HEK293 (cell line): ENCODE measurements around the gene TAMALIN.
A peak's percentile ranks its signal among the peaks of the same experiment; 100 is the strongest.

ENCODE experiments used
- CTCF ChIA-PET: fragments of 350-600 bp; formaldehyde crosslinking; extraction: SDS; loops from one replicate; lab custom pipeline; 2021; ENCODE audit warnings: antibody characterized with exemption; lab: Yijun Ruan, JAX
- POLR2A ChIA-PET: fragments of 300-600 bp; formaldehyde crosslinking; extraction: SDS; loops from one replicate; lab custom pipeline; 2020; ENCODE audit warnings: antibody characterized with exemption, inconsistent platforms; lab: Yijun Ruan, JAX
- H3K27ac ChIP-seq: fragments of 200-500 bp; sonication (Bioruptor generic); 2 replicates; pipeline ENCODE4 v1.5.1; 2014; ENCODE audit warnings: low read depth, low read length, control low read depth, inconsistent platforms; ENCODE audit errors: extremely low read depth
- H3K36me3 ChIP-seq, 2 experiments: fragments of 200-500 bp in 1 of 2; sonication (Bioruptor generic) in 1 of 2; 1 replicate in 1 of 2; 2 replicates in 1 of 2; pipeline ENCODE4 v1.5.1; 2014 to 2017; ENCODE audit warnings: inconsistent platforms in 2 of 2, low read length in 2 of 2; ENCODE audit not compliant: control insufficient read depth in 2 of 2, insufficient read depth in 1 of 2
- H3K4me1 ChIP-seq: fragments of 200-500 bp; sonication (Bioruptor generic); 2 replicates; pipeline ENCODE4 v1.5.1; 2014; ENCODE audit warnings: mild to moderate bottlenecking, low read length, inconsistent platforms; ENCODE audit not compliant: control insufficient read depth, insufficient read depth
- H3K4me3 ChIP-seq: 2 replicates; pipeline ENCODE4 v1.5.1; 2011; ENCODE audit warnings: low read depth, mild to moderate bottlenecking, control low read depth, low read length, moderate library complexity
- H3K9me3 ChIP-seq: fragments of 200-500 bp; sonication (Bioruptor generic); 2 replicates; pipeline ENCODE4 v1.5.1; 2014; ENCODE audit warnings: low read depth, low read length, inconsistent platforms; ENCODE audit not compliant: control insufficient read depth, insufficient read depth
- GLIS1 ChIP-seq: fragments of 450-650 bp; formaldehyde crosslinking; IDR thresholded peaks from 2 replicates; pipeline ENCODE4 v1.5.1; 2016; ENCODE audit warnings: missing biosample characterization, missing genetic modification characterization
- GLIS2 ChIP-seq: fragments of 450-650 bp; formaldehyde crosslinking; IDR thresholded peaks from 2 replicates; pipeline ENCODE4 v1.5.1; 2016; ENCODE audit warnings: missing biosample characterization, missing genetic modification characterization
- SCRT2 ChIP-seq: fragments of 450-650 bp; formaldehyde crosslinking; IDR thresholded peaks from 2 replicates; pipeline ENCODE4 v1.5.1; 2016; ENCODE audit warnings: missing biosample characterization, missing genetic modification characterization
- ZBTB17 ChIP-seq: fragments of 450-650 bp; formaldehyde crosslinking; IDR thresholded peaks from 2 replicates; pipeline ENCODE4 v1.5.1; 2016; ENCODE audit warnings: missing biosample characterization, missing genetic modification characterization
- ZBTB20 ChIP-seq: fragments of 450-650 bp; formaldehyde crosslinking; IDR thresholded peaks from 2 replicates; pipeline ENCODE4 v1.5.1; 2016; ENCODE audit warnings: missing biosample characterization, missing genetic modification characterization
- ZBTB48 ChIP-seq: fragments of 450-650 bp; formaldehyde crosslinking; IDR thresholded peaks from 2 replicates; pipeline ENCODE4 v1.5.1; 2016; ENCODE audit warnings: missing biosample characterization, missing genetic modification characterization
- ZFP41 ChIP-seq: fragments of 450-650 bp; formaldehyde crosslinking; IDR thresholded peaks from 2 replicates; pipeline ENCODE4 v1.5.1; 2016; ENCODE audit warnings: missing biosample characterization, missing genetic modification characterization, borderline replicate concordance
- ZFP69B ChIP-seq: fragments of 450-650 bp; formaldehyde crosslinking; IDR thresholded peaks from 2 replicates; pipeline ENCODE4 v1.5.1; 2016; ENCODE audit warnings: missing biosample characterization, missing genetic modification characterization
- ZIC2 ChIP-seq: fragments of 450-650 bp; formaldehyde crosslinking; IDR thresholded peaks from 2 replicates; pipeline ENCODE4 v1.5.1; 2016; ENCODE audit warnings: missing biosample characterization, missing genetic modification characterization
- ZNF19 ChIP-seq: fragments of 450-650 bp; formaldehyde crosslinking; IDR thresholded peaks from 2 replicates; pipeline ENCODE4; 2016; ENCODE audit warnings: missing biosample characterization, missing genetic modification characterization, low read depth
- ZNF24 ChIP-seq: fragments of 450-650 bp; formaldehyde crosslinking; IDR thresholded peaks from 2 replicates; pipeline ENCODE4 v1.5.1; 2016; ENCODE audit warnings: missing biosample characterization, missing genetic modification characterization
- ZNF341 ChIP-seq: fragments of 450-650 bp; formaldehyde crosslinking; IDR thresholded peaks from 2 replicates; pipeline ENCODE4; 2016; ENCODE audit warnings: low read depth, missing biosample characterization, missing genetic modification characterization
- ZNF366 ChIP-seq: fragments of 450-650 bp; formaldehyde crosslinking; conservative IDR thresholded peaks from 2 replicates; pipeline ENCODE4 v1.5.1; 2016; ENCODE audit warnings: missing biosample characterization, missing genetic modification characterization
- ZNF473 ChIP-seq: fragments of 450-650 bp; formaldehyde crosslinking; IDR thresholded peaks from 2 replicates; pipeline ENCODE4 v1.5.1; 2017; ENCODE audit warnings: missing biosample characterization, missing genetic modification characterization
- ZNF530 ChIP-seq: fragments of 450-650 bp; formaldehyde crosslinking; IDR thresholded peaks from 2 replicates; pipeline ENCODE4 v1.5.1; 2016; ENCODE audit warnings: low read depth, missing biosample characterization, missing genetic modification characterization
- ZNF585B ChIP-seq: fragments of 450-650 bp; formaldehyde crosslinking; IDR thresholded peaks from 2 replicates; pipeline ENCODE4 v1.5.1; 2016; ENCODE audit warnings: missing biosample characterization, missing genetic modification characterization
- ZNF610 ChIP-seq: fragments of 450-650 bp; formaldehyde crosslinking; IDR thresholded peaks from 2 replicates; pipeline ENCODE4 v1.5.1; 2016; ENCODE audit warnings: missing biosample characterization, missing genetic modification characterization, borderline replicate concordance
- ZNF654 ChIP-seq: fragments of 450-650 bp; formaldehyde crosslinking; IDR thresholded peaks from 2 replicates; pipeline ENCODE4 v1.5.1; 2016; ENCODE audit warnings: low read depth, missing biosample characterization, missing genetic modification characterization
- ZNF670 ChIP-seq: fragments of 450-650 bp; formaldehyde crosslinking; IDR thresholded peaks from 2 replicates; pipeline ENCODE4 v1.5.1; 2016; ENCODE audit warnings: missing biosample characterization, missing genetic modification characterization, low read depth
- ZNF768 ChIP-seq: fragments of 450-650 bp; formaldehyde crosslinking; IDR thresholded peaks from 2 replicates; pipeline ENCODE4 v1.5.1; 2018; ENCODE audit warnings: missing biosample characterization, mild to moderate bottlenecking, missing genetic modification characterization
- ZNF785 ChIP-seq: fragments of 450-650 bp; formaldehyde crosslinking; IDR thresholded peaks from 2 replicates; pipeline ENCODE4 v1.5.1; 2016; ENCODE audit warnings: missing biosample characterization, missing genetic modification characterization
- TF ChIP-seq, protein P1 (sequence below): fragments of 450-650 bp; formaldehyde crosslinking; IDR thresholded peaks from 2 replicates; pipeline ENCODE4 v1.5.1; 2017; ENCODE audit warnings: missing biosample characterization, missing genetic modification characterization
- TF ChIP-seq, protein P2 (sequence below): fragments of 450-650 bp; formaldehyde crosslinking; IDR thresholded peaks from 2 replicates; pipeline ENCODE4 v1.5.1; 2016; ENCODE audit warnings: missing biosample characterization, missing genetic modification characterization
- TF ChIP-seq, protein P3 (sequence below): fragments of 450-650 bp; formaldehyde crosslinking; IDR thresholded peaks from 2 replicates; pipeline ENCODE4 v1.5.1; 2016; ENCODE audit warnings: missing biosample characterization, missing genetic modification characterization
- TF ChIP-seq, protein P4 (sequence below): fragments of 450-650 bp; formaldehyde crosslinking; IDR thresholded peaks from 2 replicates; pipeline ENCODE4 v1.5.1; 2016; ENCODE audit warnings: missing biosample characterization, missing genetic modification characterization
- TF ChIP-seq, protein P5 (sequence below): fragments of 450-650 bp; formaldehyde crosslinking; IDR thresholded peaks from 2 replicates; pipeline ENCODE4 v1.5.1; 2016; ENCODE audit warnings: missing biosample characterization, missing genetic modification characterization

Gene TAMALIN

GRCh38 chr12:52020539-52021336, 14.0 kb downstream of the TAMALIN start (continued):
- TF ChIP-seq, protein P1, sequence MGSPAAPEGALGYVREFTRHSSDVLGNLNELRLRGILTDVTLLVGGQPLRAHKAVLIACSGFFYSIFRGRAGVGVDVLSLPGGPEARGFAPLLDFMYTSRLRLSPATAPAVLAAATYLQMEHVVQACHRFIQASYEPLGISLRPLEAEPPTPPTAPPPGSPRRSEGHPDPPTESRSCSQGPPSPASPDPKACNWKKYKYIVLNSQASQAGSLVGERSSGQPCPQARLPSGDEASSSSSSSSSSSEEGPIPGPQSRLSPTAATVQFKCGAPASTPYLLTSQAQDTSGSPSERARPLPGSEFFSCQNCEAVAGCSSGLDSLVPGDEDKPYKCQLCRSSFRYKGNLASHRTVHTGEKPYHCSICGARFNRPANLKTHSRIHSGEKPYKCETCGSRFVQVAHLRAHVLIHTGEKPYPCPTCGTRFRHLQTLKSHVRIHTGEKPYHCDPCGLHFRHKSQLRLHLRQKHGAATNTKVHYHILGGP, result peak; percentile 81
- TF ChIP-seq GLIS1 (tag by site-specific recombination) (peak; percentile 5; the same call in 1 of the 2 replicates), ZBTB20 (tag by site-specific recombination) (no peak), ZNF654 (peak; percentile 67), ZBTB48 (tag by site-specific recombination) (0 out of 2 replicates have a peak, but pooled peaks have one; percentile 23), ZNF366 (tag by site-specific recombination) (0 out of 2 replicates have a peak, but pooled peaks have one; percentile 9), ZIC2 (peak; percentile 61), ZNF530 (no peak), ZNF24 (tag by site-specific recombination) (no peak), SCRT2 (tag by site-specific recombination) (0 out of 2 replicates have a peak, but pooled peaks have one; percentile 31), ZNF341 (peak; percentile 84)
- TF ChIP-seq, protein P2, sequence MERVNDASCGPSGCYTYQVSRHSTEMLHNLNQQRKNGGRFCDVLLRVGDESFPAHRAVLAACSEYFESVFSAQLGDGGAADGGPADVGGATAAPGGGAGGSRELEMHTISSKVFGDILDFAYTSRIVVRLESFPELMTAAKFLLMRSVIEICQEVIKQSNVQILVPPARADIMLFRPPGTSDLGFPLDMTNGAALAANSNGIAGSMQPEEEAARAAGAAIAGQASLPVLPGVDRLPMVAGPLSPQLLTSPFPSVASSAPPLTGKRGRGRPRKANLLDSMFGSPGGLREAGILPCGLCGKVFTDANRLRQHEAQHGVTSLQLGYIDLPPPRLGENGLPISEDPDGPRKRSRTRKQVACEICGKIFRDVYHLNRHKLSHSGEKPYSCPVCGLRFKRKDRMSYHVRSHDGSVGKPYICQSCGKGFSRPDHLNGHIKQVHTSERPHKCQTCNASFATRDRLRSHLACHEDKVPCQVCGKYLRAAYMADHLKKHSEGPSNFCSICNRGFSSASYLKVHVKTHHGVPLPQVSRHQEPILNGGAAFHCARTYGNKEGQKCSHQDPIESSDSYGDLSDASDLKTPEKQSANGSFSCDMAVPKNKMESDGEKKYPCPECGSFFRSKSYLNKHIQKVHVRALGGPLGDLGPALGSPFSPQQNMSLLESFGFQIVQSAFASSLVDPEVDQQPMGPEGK, result peak; percentile 47

- no peak overlapping the region for H3K27ac ChIP-seq
- H3K36me3 ChIP-seq, result no peaks in the 10 kb centered on the region
- ChIA-PET CTCF (interaction anchor here (0.7 to 16.1 kb wide), 19 partner anchors 9 to 491 kb away, joined by 3 to 794 read pairs (median 12); partner anchors contain the start of genes ATG101, SMIM41 and TAMALIN), POLR2A (interaction anchor here (0.9 to 2.6 kb wide), 3 partner anchors 19 to 68 kb away, joined by 3 to 11 read pairs (median 3); partner anchors contain the start of gene ATG101)
- H3K4me1 ChIP-seq, result peaks cover 2% of the 10 kb centered on the region
- H3K4me3 ChIP-seq, result 0 out of 2 replicates have a peak overlapping the region, but pooled peaks have one; percentile 48
- H3K9me3 ChIP-seq, result no peaks in the 10 kb centered on the region
- TF ChIP-seq, protein P3, sequence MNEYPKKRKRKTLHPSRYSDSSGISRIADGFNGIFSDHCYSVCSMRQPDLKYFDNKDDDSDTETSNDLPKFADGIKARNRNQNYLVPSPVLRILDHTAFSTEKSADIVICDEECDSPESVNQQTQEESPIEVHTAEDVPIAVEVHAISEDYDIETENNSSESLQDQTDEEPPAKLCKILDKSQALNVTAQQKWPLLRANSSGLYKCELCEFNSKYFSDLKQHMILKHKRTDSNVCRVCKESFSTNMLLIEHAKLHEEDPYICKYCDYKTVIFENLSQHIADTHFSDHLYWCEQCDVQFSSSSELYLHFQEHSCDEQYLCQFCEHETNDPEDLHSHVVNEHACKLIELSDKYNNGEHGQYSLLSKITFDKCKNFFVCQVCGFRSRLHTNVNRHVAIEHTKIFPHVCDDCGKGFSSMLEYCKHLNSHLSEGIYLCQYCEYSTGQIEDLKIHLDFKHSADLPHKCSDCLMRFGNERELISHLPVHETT (tag by site-specific recombination), result no peak
- TF ChIP-seq GLIS1 (tag by site-specific recombination), result no peak
- no peak for TF ChIP-seq ZNF473
- TF ChIP-seq, protein P4, sequence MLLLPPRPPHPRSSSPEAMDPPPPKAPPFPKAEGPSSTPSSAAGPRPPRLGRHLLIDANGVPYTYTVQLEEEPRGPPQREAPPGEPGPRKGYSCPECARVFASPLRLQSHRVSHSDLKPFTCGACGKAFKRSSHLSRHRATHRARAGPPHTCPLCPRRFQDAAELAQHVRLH (tag by site-specific recombination), result no peak
- no peak for TF ChIP-seq ZNF585B (tag by site-specific recombination)
Observed at GRCh38 chr12:52022841-52023181, 16.1 kb downstream of the TAMALIN start.

GRCh38 chr12:52023182-52023975, 16.6 kb downstream of the TAMALIN start:
- ChIA-PET CTCF (interaction anchor here (0.6 to 16.1 kb wide), 24 partner anchors 9 to 661 kb away, joined by 3 to 794 read pairs (median 8); partner anchors contain the start of genes ATG101, SMIM41 and TAMALIN), POLR2A (interaction anchor here (0.9 to 2.6 kb wide), 3 partner anchors 20 to 67 kb away, joined by 3 to 11 read pairs (median 3); partner anchors contain the start of gene ATG101)
- peak overlapping the region; percentile 48 for H3K4me3 ChIP-seq
- H3K4me1 ChIP-seq, result peaks cover 2% of the 10 kb centered on the region
- H3K9me3 ChIP-seq, result no peaks in the 10 kb centered on the region
- no peak overlapping the region for H3K27ac ChIP-seq
- H3K36me3 ChIP-seq, result no peaks in the 10 kb centered on the region
- TF ChIP-seq ZNF768 (tag by site-specific recombination) (no peak), ZNF610 (tag by site-specific recombination) (peak; percentile 98), ZBTB17 (peak; percentile 80), ZNF19 (tag by site-specific recombination) (no peak), ZFP41 (tag by site-specific recombination) (no peak), GLIS2 (peak; percentile 94), ZNF785 (tag by site-specific recombination) (no peak), ZNF670 (tag by site-specific recombination) (no peak), ZFP69B (no peak), ZNF654 (peak; percentile 68)
- TF ChIP-seq, protein P5, sequence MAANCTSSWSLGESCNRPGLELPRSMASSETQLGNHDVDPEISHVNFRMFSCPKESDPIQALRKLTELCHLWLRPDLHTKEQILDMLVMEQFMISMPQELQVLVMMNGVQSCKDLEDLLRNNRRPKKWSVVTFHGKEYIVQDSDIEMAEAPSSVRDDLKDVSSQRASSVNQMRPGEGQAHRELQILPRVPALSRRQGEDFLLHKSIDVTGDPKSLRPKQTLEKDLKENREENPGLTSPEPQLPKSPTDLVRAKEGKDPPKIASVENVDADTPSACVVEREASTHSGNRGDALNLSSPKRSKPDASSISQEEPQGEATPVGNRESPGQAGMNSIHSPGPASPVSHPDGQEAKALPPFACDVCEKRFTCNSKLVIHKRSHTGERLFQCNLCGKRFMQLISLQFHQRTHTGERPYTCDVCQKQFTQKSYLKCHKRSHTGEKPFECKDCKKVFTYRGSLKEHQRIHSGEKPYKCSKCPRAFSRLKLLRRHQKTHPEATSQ (tag by site-specific recombination), result no peak
